Trophoblast cell (in vitro differentiated cells and primary cell): Measurements from ENCODE around the gene LRRC27.
A peak's percentile ranks its signal among the peaks of the same experiment; 100 is the strongest.
"Not testable (repeated sequence)": the region's sequence is repeated elsewhere in the genome, so short reads cannot be mapped to it uniquely, and the experiment has no call there.

ENCODE experiments used
- DNase-seq, 2 donors: peaks; one replicate each; pipeline ENCODE4 v3.0.0-alpha.2; 2016
- H2AFZ ChIP-seq: 2 replicates; pipeline ENCODE4 v1.6.1; 2013; ENCODE audit warnings: low read length, moderate library complexity, mild to moderate bottlenecking; ENCODE audit not compliant: insufficient read depth, poor library complexity
- H2AK5ac ChIP-seq: 2 replicates; pipeline ENCODE4 v1.6.1; 2013; ENCODE audit warnings: mild to moderate bottlenecking, low read length
- H2BK120ac ChIP-seq: 2 replicates; pipeline ENCODE4 v1.6.1; 2013; ENCODE audit warnings: low read length, mild to moderate bottlenecking, moderate library complexity; ENCODE audit not compliant: insufficient read depth, poor library complexity
- H2BK12ac ChIP-seq: 2 replicates; pipeline ENCODE4 v1.6.1; 2013; ENCODE audit warnings: mild to moderate bottlenecking, low read length, moderate library complexity
- H2BK5ac ChIP-seq: 2 replicates; pipeline ENCODE4 v1.6.1; 2013; ENCODE audit warnings: low read length, low read depth, moderate library complexity, mild to moderate bottlenecking; ENCODE audit not compliant: poor library complexity
- H3K14ac ChIP-seq: 2 replicates; pipeline ENCODE4 v1.6.1; 2013; ENCODE audit warnings: mild to moderate bottlenecking, low read length
- H3K18ac ChIP-seq: 2 replicates; pipeline ENCODE4 v1.6.1; 2013; ENCODE audit warnings: mild to moderate bottlenecking, low read length
- H3K23ac ChIP-seq: 2 replicates; pipeline ENCODE4 v1.6.1; 2013; ENCODE audit warnings: low read length
- H3K27ac ChIP-seq: 2 replicates; pipeline ENCODE4 v1.5.1; 2013; ENCODE audit warnings: low read depth, mild to moderate bottlenecking, inconsistent platforms, low read length, moderate library complexity
- H3K27me3 ChIP-seq: 2 replicates; pipeline ENCODE4 v1.6.1; 2013; ENCODE audit warnings: inconsistent platforms, mild to moderate bottlenecking, low read length, moderate library complexity; ENCODE audit not compliant: insufficient read depth
- H3K36me3 ChIP-seq, 2 experiments: 1 replicate in 1 of 2; 2 replicates in 1 of 2; pipeline ENCODE4 v1.6.1; 2013; ENCODE audit warnings: low read length in 2 of 2, mild to moderate bottlenecking in 2 of 2, moderate library complexity in 1 of 2; ENCODE audit not compliant: insufficient read depth in 2 of 2, control insufficient read depth in 1 of 2
- H3K4ac ChIP-seq: 2 replicates; pipeline ENCODE4 v1.6.1; 2013; ENCODE audit warnings: low read depth, mild to moderate bottlenecking, low read length, moderate library complexity
- H3K4me1 ChIP-seq, 2 experiments: 1 replicate in 1 of 2; 2 replicates in 1 of 2; pipeline ENCODE4 v1.6.1; 2013; ENCODE audit warnings: low read length in 2 of 2, mild to moderate bottlenecking in 2 of 2, moderate library complexity in 1 of 2; ENCODE audit not compliant: insufficient read depth in 2 of 2, control insufficient read depth in 1 of 2
- H3K4me2 ChIP-seq: 2 replicates; pipeline ENCODE4 v1.6.1; 2013; ENCODE audit warnings: inconsistent platforms, mild to moderate bottlenecking, low read length, moderate library complexity
- H3K4me3 ChIP-seq: 2 replicates; pipeline ENCODE4 v1.5.1; 2013; ENCODE audit warnings: mild to moderate bottlenecking, low read depth, low read length, inconsistent platforms
- H3K79me1 ChIP-seq: one replicate; pipeline ENCODE4 v1.6.1; 2013; ENCODE audit warnings: low read length
- H3K79me2 ChIP-seq: 2 replicates; pipeline ENCODE4 v1.6.1; 2013; ENCODE audit warnings: low read length, mild to moderate bottlenecking; ENCODE audit not compliant: control insufficient read depth, insufficient read depth, poor library complexity
- H3K9ac ChIP-seq: 2 replicates; pipeline ENCODE4 v1.6.1; 2013; ENCODE audit warnings: mild to moderate bottlenecking, low read length
- H3K9me3 ChIP-seq: 2 replicates; pipeline ENCODE4 v1.6.1; 2013; ENCODE audit warnings: low read depth, mild to moderate bottlenecking, control low read depth, inconsistent platforms, low read length; ENCODE audit not compliant: insufficient read depth
- H4K12ac ChIP-seq: 2 replicates; pipeline ENCODE4 v1.6.1; 2013; ENCODE audit warnings: low read depth, mild to moderate bottlenecking, low read length, moderate library complexity
- H4K8ac ChIP-seq: 2 replicates; pipeline ENCODE4 v1.6.1; 2013; ENCODE audit warnings: low read depth, mild to moderate bottlenecking, low read length, moderate library complexity
- H4K91ac ChIP-seq: one replicate; pipeline ENCODE4 v1.6.1; 2013; ENCODE audit warnings: low read depth, mild to moderate bottlenecking, low read length, moderate library complexity
- WGBS: extraction: QIAGEN DNeasy Blood & Tissue Kit; methylation state at CpG from one replicate; pipeline ENCODE4 v1.1.7; 2013; ENCODE audit warnings: missing lambda C conversion rate; ENCODE audit not compliant: insufficient read length, insufficient coverage; ENCODE audit errors: extremely low coverage; 5-methylcytosine and 5-hydroxymethylcytosine counted together

LRRC27 gene

DNA sequence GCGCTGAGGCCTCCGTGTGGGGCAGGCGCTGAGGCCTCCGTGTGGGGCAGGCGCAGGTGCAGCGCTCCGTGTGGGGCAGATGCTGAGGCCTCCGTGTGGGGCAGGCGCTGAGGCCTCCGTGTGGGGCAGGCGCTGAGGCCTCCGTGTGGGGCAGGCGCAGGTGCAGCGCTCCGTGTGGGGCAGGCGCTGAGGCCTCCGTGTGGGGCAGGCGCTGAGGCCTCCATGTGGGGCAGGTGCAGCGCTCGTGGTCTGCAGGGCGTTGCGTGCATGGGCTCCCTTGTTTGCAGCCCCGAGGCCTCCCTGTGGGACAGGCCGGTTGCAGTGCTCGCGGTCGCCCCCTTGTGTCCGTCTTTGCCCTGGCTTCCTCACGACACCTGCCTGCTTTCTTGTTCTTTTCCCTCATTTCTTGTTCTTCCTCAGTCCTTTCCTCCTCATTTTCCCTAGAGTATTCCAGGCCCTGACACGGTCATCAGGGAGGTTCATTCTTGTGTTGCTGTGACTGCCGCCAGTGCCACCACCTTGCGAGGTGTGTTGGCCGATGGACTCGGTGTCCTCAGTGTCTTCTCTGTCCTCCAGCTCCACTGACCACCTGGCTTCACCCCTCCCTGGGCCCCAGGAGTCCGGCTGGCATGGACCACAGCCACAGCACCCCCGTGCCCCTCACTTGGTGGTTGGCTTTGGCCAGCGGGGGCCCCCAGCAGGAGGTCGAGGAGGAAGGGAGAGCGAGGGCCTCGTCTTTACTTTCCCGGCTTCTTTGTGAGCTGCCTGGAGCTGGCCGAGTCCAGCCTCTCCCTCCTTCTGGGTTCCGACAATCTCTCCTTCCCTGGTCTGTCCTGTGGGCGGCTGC is 20.7 kb downstream of the LRRC27 start:
- not testable (repeated sequence) for H2BK5ac ChIP-seq, H3K36me3 ChIP-seq, H4K8ac ChIP-seq, H2AK5ac ChIP-seq, H3K9me3 ChIP-seq, H2BK12ac ChIP-seq, H3K18ac ChIP-seq, H4K12ac ChIP-seq, H3K23ac ChIP-seq, H4K91ac ChIP-seq, H3K79me1 ChIP-seq, H3K4me3 ChIP-seq, H3K79me2 ChIP-seq, H3K14ac ChIP-seq, H2BK120ac ChIP-seq, H3K9ac ChIP-seq, H2AFZ ChIP-seq, H3K4me1 ChIP-seq, H3K27ac ChIP-seq, H3K27me3 ChIP-seq, H3K4ac ChIP-seq, H3K4me2 ChIP-seq
- DNase-seq: peak; percentile 52 to 74
- no CpG with 5 or more reads among the region's 44 CpGs for WGBS

DNA sequence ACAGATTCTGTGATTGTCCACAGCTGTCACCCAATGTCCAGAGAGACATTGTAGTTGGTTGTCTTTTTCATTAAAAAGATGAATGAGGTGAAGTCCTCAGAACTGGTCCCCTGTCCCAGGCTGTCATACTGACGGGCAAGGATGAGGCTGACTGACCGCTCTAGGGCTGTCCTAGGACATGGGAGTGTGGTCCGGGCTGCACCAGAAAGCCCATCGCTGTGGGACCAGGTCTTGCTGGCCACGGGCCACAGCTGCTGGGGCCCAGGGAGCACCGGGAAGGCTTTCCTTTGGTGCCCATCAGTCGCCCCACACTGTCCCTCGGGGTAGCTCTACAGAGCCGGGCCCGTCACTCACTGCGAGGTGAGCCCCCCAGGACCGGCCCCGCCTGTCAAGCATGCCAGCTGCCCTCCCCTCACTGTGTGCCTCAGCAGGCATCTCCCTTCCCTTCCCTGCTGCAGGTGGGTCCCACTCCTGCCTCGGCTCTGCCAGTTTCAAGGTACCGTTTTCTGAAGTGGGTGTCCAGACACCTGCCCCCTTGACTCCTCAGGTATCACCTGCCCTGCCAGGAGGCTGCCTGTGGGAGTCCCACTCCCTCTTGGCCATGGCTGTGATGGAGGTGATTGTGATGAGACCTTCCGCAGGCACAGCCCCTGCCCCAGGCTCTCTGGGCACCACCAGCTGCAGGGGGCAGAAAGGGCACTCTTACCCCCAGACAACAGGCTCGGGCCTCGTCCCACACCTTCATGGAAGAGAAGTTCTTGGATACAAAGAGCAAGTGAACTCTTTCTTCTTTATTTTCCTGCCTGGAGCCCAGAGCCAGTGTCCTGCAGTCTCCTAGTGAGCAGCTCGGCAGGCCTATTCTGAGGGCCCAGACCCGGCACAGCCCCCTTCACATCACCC is 21.7 kb downstream of the LRRC27 start:
- no peaks in the 10 kb centered on the region for H3K27me3 ChIP-seq
- DNase-seq: no peak
- H3K4me1 ChIP-seq: no peaks in the 10 kb centered on the region
- no peak overlapping the region for H2BK120ac ChIP-seq
- H3K14ac ChIP-seq: no peak overlapping the region
- no peak overlapping the region for H3K27ac ChIP-seq
- no peak overlapping the region for H3K4ac ChIP-seq
- H3K79me1 ChIP-seq: no peaks in the 10 kb centered on the region
- no peak overlapping the region for H3K18ac ChIP-seq
- H3K79me2 ChIP-seq: no peaks in the 10 kb centered on the region
- no peak overlapping the region for H2AK5ac ChIP-seq
- no peak overlapping the region for H3K4me2 ChIP-seq
- no CpG with 5 or more reads among the region's 20 CpGs for WGBS
- H4K12ac ChIP-seq: no peak overlapping the region
- no peak overlapping the region for H4K8ac ChIP-seq
- no peaks in the 10 kb centered on the region for H3K36me3 ChIP-seq
- H3K9ac ChIP-seq: no peak overlapping the region
- no peak overlapping the region for H4K91ac ChIP-seq
- H2AFZ ChIP-seq: no peak overlapping the region
- no peak overlapping the region for H3K23ac ChIP-seq
- H3K9me3 ChIP-seq: no peaks in the 10 kb centered on the region
- H2BK5ac ChIP-seq: no peak overlapping the region
- H3K4me3 ChIP-seq: no peak overlapping the region
- no peak overlapping the region for H2BK12ac ChIP-seq

DNA sequence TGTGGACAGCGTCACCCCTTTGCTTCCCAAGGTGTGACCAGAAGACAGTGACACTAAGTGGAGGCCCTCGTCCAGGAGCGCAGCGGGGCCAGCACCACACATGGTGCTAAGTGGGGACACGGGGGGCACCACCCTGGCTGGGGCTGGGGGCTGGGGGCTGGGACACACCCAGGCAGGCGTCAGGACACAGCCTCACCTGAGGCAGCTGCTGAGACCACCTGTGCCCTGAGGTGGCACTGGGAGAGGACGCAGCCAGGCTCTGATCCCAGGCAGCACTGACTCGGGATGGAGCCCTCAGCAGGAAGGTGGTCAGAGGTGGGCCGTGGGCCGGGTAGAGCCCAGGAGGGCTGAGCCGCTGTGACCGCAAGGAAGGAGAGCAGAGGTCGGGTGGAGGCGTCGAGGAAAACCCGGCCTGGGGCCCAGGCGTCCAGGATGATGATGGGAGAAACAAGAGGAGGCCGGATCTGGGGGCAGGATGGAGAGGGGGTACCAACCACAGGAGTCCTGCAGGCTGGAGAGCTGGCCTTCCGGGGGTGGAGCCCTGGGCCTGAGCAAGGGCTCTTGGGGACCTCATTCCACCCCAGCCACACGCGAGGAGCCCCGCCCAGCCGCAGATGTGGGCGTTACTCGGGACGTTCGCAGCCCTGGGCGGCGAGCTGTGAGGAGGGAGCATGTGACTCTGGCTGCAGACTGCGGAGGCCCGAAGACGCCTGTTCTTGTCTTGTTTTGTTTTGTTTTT is 22.5 kb downstream of the LRRC27 start:
- Histone ChIP-seq H3K4me2 (no peak overlapping the region), H4K91ac (no peak overlapping the region), H3K4me3 (no peak overlapping the region), H2BK5ac (no peak overlapping the region), H4K8ac (no peak overlapping the region), H2BK12ac (no peak overlapping the region), H3K4ac (no peak overlapping the region), H2BK120ac (no peak overlapping the region), H3K79me2 (no peaks in the 10 kb centered on the region), H3K18ac (no peak overlapping the region), H3K14ac (no peak overlapping the region), H3K79me1 (no peaks in the 10 kb centered on the region), H3K9me3 (no peaks in the 10 kb centered on the region), H3K36me3 (no peaks in the 10 kb centered on the region), H3K23ac (no peak overlapping the region), H3K9ac (no peak overlapping the region), H3K27ac (no peak overlapping the region), H3K4me1 (no peaks in the 10 kb centered on the region), H2AFZ (no peak overlapping the region), H3K27me3 (no peaks in the 10 kb centered on the region), H2AK5ac (no peak overlapping the region), H4K12ac (no peak overlapping the region)
- DNase-seq: no peak
- whole genome bisulfite sequencing: no CpG with 5 or more reads among the region's 32 CpGs

DNA sequence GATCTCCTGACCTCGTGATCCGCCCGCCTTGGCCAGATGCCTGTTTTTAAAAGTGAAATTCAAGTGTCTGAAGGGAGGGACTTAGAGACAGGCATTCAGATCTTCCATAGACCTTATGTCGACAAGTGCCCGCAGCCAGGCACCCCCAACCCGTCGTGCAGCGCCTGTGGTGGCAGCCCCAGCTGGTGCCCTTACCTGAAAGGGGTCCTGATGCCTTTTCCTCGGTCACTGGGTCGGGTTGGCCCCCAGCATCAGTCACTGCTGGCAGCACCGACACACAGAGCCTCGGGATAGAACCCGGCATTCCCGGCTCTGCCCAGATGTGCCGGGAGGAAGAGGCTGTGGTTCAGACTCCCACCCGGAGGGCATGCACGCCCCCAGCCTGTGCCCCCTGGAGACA is 23.3 kb downstream of the LRRC27 start:
- WGBS: no CpG with 5 or more reads among the region's 17 CpGs

More for the DNA sequence above, 23.3 kb downstream of the LRRC27 start:
- no peak overlapping the region for H4K12ac ChIP-seq
- H3K4me2 ChIP-seq: no peak overlapping the region
- H2AFZ ChIP-seq: no peak overlapping the region
- H2BK12ac ChIP-seq: no peak overlapping the region
- no peak overlapping the region for H3K9ac ChIP-seq
- H3K79me1 ChIP-seq: no peaks in the 10 kb centered on the region
- no peak overlapping the region for H2BK120ac ChIP-seq
- no peaks in the 10 kb centered on the region for H3K9me3 ChIP-seq
- DNase-seq: no peak
- H3K4me3 ChIP-seq: no peak overlapping the region
- no peak overlapping the region for H3K27ac ChIP-seq
- H3K27me3 ChIP-seq: no peaks in the 10 kb centered on the region
- no peaks in the 10 kb centered on the region for H3K4me1 ChIP-seq
- no peaks in the 10 kb centered on the region for H3K36me3 ChIP-seq
- no peak overlapping the region for H4K8ac ChIP-seq
- no peak overlapping the region for H3K14ac ChIP-seq
- H3K79me2 ChIP-seq: no peaks in the 10 kb centered on the region
- no peak overlapping the region for H3K18ac ChIP-seq
- no peak overlapping the region for H2BK5ac ChIP-seq
- H3K23ac ChIP-seq: no peak overlapping the region
- no peak overlapping the region for H4K91ac ChIP-seq
- H2AK5ac ChIP-seq: no peak overlapping the region
- H3K4ac ChIP-seq: no peak overlapping the region
